Colon (tissue), 2 donors: ENCODE results near the gene RMC1.
"Not testable (repeated sequence)": the region's sequence is repeated elsewhere in the genome, so short reads cannot be mapped to it uniquely, and the experiment has no call there.

Source experiments
- FAIRE-seq: peaks from 2 replicates; lab custom pipeline; 2012; peaks lifted over from hg19 to GRCh38; lab: Jason Lieb, UNC
- donor health status: control.
- donor health status: control.

The RMC1 gene

DNA sequence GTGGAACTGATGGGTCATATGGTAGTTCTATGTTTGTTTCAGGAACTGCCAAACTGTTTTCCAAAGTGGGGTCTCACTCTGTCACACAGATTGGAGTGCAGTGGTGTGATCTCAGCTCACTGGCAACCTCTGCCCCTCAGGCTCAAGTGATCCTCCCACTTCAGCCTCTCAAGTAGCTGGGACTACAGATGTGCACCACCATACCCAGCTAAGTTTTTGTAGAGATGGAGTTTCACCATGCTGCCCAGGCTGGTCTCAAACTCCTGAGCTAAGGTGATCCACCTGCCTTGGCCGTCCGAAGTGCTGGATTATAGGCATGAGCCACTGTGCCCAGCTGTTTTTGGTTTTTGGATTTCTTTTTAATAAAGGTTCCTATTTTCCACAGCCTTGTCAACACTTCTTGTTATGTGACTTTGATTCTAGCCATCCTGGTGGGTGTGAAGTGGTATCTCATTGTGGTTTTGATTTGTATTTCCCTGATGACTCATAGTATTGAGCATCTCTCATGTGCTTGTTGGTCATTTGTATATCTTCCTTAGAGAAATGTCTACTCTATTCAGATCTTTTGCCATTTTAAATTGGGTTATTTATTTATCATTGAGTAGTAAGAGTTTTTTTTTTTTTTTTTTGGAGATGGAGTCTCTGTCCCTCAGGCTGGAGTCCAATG is 60.2 kb downstream of the RMC1 start:
- no peak for FAIRE-seq

DNA sequence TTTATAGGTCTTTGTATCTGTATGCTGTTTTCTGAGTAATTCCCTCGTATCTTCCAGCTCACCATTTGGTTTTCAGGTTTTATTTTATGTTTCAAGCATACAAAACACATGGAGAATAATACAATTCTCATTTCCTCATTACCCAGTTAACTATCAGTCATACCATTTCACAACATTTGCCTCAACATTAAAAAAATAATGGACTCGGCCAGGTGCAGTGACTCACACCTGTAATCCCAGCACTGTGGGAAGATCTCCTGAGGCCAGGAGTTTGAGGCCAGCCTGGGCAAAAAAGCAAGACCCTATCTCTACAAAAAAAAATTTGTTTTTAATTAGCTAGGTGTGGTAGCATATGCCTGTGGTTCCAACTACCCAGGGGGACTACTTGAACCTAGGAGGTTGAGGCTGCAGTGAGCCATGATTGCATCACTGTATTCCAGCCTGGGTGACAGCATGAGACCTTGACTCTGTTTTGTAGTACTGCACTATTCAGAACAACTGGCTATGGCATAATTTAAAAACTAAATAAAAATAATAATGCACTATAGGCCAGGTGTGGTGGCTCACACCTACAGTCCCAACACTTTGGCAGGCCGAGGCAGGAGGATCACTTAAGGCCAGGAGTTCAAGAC is 62.7 kb downstream of the RMC1 start:
- FAIRE-seq, result no peak

DNA sequence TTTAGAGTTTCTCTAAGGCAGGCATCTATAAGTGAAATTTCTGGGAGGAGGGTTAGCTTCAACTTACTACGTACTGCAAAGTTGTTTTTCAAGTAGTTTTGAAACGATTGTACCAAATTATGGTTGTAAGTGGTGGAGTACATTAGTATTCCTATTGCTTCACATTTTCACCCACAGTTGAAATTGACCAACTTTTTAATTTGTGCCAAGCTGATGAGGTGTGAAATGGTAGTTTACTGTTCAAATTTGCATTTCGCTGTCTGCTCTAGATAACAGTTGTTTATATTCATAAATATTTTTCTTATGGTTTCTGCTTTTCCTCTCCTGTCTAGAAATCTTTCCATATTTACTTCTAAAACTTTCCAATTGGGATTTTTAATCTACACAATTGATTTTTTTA is 64.4 kb downstream of the RMC1 start:
- no peak for FAIRE-seq

DNA sequence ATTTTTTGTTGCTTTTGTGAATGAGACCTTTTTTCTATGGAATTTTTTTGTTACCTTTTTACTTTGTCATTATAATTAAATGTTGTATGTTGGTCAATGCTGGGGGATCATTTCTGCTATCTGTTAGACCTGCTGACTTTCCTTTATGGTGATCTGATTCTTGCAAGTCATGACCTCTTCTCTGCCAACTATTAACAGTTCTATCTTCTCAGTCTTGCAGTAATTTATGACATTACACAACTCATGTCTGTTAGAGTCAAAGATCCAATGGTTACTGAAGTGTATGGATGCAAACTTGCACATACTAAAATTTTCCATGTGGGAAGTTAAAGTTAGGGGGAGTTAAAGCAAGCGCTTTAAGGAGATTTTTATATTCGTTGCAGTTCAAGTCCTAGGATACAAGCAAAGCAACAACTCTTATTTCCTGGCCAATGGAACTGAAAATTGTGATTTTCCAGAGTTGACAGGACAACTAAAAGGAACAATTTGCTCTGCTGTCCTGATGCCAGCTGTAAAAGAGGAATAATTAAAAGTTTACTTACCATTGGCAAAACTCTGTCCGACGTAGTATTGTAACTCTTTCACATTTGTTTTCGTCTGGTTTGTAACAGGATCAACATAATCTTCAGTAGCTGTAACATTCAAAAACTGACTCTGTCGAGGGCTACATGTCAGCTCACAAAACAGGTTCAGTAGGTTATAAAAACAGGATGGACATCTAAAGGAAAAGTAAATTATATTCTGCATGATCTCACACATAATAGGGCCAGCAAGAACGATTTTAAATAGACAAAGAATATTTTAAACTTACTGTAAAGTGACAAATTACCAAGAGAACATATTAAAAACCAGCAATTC is 65.2 kb downstream of the RMC1 start:
- no peak for FAIRE-seq

DNA sequence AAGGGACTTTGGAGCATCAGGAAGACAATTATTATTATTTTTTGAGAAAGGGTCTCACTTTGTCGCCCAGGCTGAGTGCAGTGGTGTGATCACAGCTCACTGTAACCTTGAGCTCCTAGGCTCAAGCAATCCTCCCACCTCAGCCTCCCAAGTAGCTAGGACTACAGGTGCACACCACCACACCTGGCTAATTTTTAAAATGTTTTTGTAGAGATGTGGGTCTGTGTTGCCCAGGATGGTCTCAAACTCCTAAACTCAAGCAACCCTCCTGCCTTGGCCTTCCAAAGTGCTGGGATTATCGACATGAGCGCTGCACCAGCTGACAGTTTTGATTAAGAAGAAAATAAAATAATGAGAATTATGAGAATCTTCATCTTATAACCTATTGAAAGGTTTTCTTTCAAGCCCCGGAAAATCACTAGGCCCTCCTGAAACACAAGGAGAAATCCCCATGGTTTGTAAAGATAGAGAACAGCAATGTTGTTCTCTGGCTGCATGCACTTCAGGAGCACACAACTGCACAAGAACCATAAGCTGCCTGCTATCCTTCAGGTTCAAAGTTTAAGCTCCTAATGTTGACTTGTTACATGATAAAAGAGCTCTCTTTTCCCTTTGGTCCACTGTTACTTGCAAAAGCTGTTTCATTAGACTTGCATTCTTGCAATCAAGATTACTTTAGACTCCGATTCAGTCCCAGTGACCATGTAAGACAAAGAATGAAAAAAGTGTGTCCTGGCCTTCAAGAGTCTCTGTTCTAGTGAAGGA is 66.2 kb downstream of the RMC1 start:
- no peak for FAIRE-seq

DNA sequence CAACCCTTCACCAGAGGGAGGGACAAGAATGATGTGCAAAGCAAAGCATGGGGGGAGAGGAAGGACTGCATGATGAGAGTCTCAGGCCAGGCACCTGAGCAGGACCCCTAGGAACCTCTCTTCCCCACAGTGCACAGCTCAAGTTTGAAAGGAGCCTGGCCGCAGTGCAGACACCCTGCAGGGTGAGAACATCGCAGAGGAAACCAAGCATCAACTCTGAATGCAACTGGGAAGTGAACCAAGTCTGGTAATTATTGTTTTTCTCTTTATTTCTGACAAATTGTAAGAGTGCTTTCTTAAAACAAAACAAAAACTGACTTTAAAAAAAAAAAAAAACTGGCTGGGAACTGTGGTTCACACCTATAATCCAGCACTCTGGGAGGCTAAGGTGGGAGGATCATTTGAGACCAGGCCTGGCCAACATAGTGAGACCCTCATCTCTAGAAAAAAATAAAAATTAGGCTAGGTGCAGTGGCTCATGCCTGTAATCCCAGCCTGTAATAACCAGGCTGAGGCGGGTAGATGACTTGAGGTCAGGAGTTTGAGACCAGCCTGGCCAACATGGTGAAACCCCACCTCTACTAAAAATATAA is 67.7 kb downstream of the RMC1 start:
- FAIRE-seq, result no peak

DNA sequence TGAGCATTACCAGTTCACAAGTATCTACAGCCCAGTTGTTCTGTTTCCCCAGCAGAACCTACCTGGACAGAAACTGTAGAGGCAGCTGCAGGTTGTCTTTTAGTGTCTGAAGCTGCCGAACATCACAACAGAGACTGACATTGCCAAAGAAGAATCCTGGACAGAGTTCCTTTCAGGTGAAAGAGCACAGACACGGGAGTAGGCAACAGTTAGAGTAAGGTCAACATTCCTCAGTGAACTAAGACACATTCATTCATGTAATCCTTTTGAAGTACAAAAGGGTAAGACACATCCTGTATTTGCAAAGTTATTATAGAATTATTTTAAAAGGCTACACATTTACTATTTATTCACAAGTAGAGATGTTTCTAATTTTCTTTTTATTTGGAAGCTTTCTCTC is 68.7 kb downstream of the RMC1 start:
- no peak for FAIRE-seq

DNA sequence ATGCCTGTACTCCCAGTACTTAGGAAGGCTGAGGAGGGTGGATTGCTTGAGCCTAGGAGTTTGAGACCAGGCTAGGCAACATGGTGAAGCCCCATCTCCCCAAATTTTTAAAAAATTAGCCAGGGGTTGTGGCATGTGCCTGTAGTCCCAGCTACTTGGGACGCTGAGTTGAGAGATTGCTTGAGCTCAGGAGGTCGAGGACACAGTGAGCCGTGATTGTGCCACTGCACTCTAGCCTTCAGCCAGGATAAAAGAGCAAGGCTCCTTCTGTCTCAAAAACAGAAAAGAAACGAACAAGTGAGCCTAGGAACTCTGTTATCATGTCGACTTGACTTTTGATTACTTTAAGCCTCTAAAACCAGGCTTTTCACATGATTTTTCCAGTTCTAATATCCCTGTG is 69.3 kb downstream of the RMC1 start:
- FAIRE-seq, result no peak

DNA sequence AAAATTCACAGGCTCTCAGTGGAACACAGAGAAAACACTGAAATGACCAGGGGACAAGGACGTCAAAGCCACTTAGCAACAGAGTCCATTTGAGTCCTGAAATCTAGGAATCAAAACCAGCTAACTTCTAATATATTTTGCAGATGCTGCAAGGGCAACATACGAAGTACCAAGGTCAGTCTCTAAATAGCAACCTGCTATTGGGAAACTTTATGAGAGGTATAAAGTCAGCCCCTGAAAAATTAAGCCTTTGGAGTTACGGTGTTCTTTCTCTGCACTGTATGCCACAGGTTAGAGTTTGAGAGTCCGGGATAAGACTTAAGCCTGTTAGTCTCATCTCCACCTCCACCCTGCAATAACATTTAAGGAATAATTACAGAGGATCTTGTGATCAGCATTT is 69.7 kb downstream of the RMC1 start:
- no peak for FAIRE-seq

DNA sequence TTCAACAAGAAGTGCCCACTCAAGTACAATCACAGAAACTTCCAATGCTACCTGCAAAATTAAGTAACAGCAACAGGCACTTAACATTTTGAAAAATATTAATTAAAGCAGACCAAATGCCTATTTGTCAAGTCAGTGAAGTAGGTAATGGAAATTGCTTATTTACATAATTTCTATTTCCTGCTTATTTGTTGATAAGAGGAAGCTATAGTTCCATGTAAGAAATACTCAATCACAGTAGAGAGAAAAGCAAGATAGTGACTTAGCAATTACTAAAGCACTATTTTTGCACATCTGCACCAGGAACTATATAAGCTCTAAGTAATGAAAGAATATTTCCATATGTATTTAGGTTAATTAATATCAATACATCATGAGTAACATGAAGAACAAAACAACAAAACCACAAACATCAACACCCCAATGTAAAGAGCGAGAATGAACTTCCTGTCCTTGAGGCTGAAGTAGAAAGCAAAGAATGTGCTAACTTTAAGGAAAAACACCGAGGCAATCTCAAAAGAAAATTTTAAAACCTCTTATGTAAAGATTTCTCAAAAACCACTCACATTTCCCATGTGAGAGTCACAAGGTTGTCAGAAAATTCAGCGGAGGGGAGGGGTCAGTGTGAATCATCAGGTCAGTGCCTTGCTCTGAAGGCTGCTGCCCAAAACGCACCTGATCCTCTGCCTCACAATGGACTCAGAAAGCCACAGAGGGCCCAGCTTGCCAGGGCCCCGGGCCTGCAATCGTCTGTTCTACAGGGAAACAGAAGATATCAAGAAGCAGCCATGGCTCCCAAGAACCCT is 70.5 kb downstream of the RMC1 start:
- FAIRE-seq, result no peak

DNA sequence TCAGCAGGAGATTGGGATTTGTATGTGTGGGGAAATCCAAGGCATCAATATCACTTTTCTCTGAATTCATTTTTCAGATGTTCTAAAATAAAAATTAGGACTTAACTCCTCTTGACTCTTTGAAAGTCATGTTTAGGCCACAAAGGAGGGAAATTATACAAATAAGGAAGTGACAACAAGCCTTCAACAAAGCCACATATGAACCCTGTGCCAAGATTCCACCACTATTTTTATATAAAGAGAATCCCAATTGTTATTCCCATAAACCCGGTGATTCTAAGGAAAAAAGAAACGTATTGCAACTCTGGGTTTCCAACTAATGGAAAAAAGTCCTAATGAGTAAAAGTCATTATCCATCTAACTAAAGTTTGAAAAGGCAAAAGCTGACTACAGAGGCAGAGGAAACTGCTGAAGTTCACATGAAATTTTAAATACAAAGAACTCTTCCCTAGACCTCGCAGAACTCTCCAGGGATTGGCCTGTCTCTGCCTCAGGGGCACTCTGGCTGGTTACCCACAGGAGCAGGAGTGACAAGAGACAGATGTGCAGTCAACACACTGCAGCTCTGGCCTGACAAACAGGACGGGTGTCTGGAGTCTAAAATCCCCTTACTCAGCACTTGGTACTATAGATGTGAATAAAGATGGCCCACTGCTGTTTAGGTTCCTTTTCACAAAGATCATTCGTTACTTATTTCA is 71.4 kb downstream of the RMC1 start:
- no peak for FAIRE-seq

DNA sequence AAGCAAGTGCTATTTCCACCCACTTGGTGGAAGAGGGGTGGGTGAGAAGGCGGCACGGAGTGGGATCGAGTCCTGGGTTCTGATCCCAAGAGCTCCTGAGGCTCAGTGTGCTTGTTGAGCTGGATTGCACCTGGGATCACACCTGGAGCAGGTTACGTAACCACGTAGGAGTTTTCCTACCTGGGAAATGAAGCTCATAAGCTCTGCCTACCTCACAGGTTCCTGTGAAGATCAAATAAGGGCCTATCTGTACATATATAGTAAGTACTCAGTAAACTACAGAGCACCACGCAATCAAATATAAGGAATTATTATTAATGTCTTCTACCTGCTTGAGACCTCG is 72.0 kb downstream of the RMC1 start:
- no peak for FAIRE-seq

DNA sequence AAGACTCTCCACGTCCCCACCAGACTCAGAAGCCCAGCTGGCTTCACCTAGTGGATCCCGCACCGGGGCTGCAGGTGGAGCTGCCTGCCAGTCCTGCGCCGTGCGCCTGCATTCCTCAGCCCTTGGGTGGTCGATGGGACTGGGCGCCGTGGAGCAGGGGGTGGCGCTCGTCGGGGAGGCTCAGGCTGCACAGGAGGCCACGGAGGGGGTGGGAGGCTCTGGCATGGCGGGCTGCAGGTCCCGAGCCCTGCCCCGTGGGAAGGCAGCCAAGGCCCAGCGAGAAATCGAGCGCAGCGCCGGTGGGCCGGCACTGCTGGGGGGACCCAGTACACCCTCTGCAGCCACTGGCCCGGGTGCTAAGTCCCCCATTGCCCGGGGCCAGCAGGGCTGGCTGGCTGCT is 74.2 kb downstream of the RMC1 start:
- not testable (repeated sequence) for FAIRE-seq

DNA sequence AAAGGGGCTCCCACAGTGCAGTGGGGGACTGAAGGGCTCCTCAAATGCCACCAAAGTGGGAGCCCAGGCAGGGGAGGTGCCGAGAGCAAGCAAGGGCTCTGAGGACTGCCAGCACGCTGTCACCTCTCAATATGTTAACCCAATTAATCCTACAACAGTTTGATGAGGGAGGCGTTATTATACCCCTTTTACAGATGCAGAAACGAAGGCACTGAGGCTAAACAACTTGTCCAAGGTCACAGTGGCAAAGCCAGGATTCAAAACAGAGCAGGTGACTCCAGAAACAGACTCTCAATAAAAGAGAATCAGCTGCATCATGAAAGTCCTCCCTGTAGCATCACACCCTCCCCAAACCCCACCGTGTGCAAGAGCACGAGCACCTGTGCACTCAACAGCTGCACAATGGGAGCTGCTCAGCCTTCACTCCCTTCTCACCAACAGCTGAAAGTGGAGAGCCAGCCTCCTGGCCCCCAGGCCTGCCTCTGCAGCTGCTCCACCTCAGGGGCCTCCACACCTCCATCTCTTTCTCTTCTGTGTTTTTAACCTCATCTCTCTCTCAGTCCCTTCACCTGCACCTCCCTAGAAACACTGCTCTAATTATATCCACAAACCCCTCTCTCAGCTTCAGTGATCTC is 74.9 kb downstream of the RMC1 start:
- FAIRE-seq, result no peak

DNA sequence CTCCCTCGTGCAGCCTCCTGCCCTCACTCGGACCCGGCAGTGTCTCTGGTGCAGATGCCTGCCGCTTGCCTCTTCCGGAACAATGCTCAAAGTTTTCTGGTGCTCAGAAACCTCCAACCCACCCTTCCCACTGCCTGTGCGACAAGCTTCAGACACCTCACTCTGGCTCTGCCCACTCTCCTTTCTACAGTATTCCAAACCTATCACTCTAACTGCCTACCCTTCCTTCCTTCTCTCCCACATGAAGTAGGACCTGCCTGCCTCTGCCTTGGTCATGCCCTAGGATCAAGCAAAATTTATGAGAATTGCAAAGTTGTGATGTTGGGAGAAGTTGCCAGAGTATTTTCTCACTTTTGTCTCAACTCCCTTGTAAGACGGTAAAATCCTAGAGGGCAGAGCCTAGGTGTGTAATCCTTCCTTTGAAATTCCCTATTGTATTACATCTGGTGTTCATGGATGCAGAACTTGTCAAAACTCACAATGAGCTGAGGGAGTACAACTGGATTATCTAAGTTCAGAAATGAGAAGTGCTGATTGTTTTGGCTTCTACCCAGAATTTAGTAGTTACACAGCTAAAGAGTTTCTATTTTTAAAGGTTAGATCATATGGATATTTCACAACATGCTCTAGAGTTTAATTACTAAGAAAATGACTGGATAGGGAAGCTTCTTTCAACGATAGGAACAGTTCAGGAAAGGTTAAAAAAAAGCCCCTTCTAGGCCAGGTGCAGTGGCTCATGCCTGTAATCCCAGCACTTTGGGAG is 75.8 kb downstream of the RMC1 start:
- no peak for FAIRE-seq

DNA sequence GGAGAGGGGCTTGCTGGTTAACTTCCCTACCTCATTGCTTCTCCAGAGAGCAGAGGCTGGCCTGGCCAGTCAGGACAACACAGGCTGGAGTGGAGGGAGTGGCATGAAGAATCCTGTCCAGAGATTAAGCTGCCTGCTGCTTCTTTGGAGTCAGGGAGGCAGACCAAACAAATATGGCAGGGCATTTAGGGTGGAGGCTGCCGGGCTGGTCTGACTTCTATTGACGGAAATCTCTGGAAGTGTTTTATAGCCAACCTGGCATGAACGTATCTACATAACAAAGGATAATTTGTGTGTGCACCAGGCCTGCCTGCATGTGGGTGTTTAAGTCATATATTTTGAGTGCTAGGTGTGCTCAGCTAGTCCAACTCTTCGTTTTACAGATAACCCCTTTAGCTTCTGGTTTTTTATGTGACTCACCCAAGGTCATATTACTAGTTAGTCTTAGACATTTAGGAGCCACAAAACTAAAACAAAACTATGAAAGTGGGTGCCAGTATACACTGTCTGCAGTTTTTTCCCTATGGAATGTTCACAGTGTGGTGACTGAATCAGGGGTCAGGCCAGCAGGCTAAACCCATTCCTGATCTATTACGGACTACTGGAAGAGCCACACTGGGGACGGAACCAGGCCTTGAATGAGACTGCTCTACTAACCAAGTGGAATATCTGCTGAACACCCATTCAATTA is 77.5 kb downstream of the RMC1 start:
- FAIRE-seq, result no peak
